HG03139 (cell line): Measurements from ENCODE around the gene SLC9A9.

Experiments used
- ATAC-seq: cut with Tn5 transposase; IDR thresholded peaks from one replicate; pipeline ENCODE4 v1.9.1; 2021; ENCODE audit not compliant: unreplicated experiment

The SLC9A9 gene

DNA sequence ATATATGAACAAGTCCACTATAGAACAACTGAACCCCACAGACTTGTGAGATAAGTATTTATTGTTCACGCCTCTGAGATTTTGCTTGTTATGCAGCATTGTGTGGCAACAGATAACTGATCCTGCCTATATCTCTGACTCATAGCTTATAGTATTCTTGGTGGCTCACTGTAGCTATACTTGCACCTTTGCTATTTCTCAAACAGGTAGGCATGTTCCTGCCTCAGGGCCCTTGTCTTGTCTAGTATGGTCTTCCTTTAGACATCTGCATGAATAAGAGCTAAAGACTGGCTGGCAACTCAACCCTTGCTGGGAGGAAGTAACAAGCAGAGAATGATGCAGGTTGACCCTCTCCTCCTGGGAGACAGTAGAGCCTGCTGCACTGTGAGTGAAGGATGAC is 472.6 kb downstream of the SLC9A9 start:
- no peak for ATAC-seq

DNA sequence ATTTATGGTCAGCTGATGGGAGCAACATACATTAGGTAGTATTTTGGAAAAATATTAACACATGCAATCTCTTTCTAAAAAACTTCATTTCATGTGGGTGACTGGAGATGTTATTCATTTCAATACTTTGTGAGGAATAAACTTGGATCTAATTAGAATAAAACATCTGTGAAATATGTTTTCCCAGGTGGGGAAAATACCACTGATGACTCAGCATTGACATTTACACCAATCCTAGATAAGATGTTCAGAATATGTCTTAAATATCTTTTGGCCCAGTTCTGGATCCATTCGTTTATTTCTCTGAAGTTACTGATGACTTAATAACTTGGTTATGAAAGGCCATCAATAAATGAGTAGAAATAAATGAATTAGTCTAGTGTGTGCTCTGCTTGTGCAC is 481.1 kb downstream of the SLC9A9 start:
- ATAC-seq: no peak

DNA sequence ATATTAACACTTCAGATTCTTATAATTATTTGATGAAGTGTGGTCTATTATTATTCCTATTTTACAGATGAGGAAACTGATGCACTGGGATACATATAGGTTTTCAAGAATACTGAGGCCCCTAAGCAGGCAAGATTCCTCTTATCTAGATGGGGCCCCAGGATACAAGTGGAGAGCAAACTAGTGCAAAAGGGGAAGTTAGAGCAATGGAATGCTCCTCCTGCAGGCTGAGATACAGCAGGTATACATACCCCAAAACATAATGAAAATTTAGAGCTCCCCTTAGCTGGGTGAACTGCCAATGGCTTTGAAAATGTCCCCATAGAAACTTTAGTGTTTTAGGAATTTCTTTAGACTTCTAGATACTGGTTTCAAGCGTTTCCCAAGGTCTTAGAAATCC is 481.6 kb downstream of the SLC9A9 start:
- no peak for ATAC-seq

DNA sequence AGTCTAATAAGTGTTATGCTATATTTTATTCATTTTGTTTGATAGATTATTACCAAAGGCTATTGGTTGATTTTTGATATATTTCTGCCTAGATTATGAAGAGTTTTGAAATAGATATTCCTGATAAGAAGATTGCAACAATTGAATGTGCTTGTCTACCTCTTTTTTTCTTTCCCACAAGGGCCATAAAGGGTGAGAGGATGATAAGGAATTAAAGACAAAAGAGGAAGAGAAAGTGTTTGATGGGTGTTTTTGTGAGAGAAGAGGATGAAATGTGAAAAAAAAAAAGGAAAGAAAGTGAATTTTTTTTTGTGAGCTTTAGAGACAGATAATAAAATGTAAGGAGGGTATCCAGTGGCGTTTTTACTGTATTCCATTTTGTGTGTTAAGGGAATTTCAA is 484.3 kb downstream of the SLC9A9 start:
- ATAC-seq: no peak

DNA sequence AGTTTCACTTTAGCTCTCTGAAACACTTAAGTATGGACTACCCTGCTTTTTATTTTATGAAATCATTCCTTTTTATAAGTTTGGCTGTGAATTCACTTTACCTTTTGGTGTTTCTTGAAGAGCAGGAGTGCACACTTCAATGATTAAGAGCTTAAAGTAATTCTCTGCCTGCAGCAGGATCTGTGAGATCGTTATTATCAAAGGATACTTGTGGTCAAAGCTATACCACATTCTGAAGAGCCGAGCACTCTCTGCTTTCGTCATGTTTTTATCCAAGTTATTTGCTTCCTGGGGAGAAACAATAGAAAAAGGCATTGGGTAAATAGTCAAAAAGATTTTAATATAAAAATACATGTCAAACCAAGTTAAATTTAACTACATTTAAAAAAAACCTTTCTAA is 485.0 kb downstream of the SLC9A9 start:
- ATAC-seq: no peak

DNA sequence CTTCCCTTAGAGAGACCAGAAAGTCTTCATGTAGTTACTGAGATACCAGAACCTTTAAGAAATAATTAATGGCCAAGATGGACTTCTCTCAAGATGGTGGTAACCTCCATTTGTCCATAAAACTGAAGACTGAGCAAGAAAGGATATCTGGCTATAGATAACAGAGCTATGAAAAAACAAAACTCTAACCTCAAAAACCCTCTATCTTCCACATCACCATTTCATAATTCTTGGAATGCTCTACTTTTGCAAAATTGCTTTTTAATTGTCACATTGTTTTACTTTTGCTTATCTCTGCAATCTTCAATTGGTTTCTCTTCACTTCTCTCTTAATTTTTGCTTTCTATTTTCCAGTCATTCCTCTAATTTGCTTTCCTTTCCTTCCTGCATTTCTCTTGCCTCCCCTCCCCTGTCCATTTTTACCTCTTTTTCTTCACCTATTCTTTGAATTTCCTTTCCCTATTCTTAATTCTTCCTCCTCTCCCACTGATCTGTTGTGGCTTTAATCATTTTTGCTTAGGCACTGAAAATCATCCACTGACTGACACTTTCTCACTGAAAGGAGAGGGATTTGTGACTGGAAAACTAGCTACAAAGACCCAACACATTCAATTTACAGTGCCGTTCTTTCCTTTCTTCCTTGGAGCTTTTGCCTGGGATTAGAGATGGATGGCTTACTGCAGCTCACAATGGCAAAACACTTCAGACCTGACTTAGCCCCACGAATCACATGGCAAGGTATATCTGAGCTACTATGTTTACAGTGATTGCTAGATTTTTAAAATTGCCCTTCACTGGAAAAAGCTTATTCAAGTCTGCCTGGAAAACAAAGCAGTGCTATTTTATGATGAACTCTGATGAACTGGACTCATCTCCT is 485.9 kb downstream of the SLC9A9 start:
- ATAC-seq: no peak

DNA sequence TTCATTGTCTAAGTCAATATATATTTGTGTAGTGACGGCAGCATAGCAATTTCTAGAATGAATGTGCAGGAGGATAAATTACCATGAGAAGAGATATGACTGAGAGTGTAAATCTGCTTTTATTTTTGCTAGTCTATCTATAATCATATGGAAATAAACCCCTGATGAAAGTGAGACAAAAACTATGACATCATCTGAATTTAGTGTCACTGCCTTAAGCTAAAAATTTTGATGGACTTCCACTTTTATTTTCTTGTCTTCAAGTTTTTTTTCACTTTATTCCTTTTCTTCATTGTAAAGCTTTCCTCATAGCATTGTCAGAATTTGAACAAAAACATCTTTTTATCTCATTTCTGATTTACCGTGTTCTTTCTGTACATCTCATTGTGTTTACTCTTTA is 486.7 kb downstream of the SLC9A9 start:
- no peak for ATAC-seq

DNA sequence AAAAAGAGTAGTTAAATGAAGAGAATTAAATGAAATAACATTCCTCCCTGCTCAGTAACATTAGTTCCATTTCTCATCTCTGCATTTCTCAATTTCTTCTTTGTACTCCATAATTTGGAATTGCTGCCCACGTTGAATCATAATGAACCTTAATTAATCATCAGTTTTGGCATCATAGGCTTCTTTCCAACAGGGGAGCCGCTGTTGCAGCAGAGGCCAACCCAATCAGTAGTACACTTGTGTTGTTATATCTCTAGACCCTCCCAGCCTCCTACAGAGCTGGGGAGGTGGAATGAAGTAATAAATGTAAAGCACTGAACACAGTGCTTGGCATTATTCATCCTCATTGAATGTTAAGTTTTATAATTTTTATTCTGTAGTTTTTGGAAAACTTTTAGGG is 488.0 kb downstream of the SLC9A9 start:
- no peak for ATAC-seq

DNA sequence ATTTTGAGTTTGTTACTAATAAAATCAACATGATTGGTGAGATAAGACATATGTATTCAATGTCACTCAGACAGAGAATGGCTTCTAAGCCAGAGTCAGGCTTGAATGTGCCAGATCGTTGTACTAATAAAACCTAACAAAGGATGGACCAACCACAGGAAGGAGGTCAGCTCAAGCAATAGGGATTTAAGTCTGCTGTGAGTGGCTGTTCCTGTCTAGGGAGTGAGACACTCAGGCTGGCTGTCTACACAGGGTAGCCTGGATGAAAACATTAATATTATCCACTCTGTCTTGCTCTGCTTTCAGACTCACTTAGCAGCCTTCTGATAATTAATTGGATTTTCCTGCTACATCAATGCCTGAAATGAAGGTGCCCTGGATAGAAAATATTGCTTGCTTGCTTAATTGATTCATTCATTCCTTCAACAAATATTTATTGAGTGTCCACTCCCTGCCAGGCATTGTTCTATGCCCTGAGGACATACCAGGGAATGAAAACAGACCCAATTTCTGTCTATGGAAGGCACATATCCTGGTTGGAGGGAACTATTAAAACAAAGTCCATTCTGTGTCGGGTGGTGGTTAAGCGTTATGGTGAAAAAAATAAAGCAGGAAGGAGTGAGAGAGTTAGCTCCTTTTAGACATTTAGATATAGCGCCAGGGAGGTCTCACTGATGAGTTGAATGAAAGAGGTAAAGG is 489.3 kb downstream of the SLC9A9 start:
- no peak for ATAC-seq

DNA sequence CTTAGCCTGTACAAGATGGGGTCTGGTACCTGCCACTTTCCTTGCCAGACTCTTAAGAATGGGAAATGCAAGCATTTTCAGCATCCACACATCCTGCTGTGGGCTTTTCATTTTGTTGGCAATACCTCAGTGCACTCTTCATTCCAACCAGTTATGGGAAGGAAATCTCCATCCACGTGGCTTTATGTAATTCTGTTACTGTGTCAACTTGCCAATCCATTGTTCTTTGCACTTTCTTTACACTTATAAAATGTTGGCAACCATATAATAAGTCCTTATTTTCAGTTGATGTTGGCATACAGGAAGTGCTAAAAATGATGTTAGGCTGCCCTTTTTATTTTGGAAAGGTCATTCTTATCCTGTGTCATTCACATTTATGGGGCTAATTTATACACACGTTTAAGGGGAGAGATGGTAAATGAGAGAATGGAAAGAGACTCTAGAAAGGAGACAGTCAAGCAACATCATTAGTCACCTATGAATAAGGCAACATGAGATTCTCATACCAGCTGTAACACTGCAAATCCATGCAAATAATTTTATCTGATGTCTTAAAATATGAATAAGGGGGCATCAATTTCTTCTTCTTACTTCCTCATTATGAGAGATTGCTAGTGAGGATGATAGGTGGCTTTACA is 490.0 kb downstream of the SLC9A9 start:
- no peak for ATAC-seq

DNA sequence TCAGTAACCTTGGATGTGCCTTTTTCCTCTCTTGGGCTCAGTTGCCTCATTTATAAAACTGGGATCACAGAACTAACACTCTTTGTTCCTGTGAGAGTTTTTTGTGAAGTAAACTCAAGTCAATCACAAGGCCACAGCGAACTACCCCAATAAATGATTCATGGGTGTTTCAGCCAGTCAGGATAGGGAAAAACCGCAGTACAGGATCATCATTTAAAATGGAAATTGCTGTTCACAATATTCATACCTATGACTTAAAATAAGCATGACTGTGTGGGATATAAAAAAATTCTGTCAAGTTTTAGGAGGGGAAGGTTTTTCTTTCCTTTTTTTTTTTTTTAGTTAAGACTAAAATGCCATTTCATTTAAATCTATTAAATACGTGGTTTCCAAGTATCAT is 490.6 kb downstream of the SLC9A9 start:
- no peak for ATAC-seq

DNA sequence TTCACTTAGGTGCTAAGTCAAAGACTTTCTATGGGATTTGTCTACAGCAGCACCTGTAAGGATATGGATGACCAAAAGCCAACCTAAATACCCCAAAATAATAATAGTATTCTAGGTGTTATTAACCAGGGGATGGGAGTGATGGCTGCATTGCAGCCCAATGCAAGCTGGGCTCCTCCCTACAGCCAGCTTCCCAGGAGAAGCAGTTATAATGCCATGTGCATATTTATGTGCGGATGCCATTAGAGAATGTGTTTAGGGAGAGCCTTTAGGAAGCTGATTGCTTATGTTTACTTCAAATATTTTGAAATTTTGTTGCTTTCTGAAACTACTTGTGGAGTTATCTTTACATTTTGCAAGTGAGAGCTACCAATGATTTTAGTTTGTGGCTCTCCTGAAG is 491.4 kb downstream of the SLC9A9 start:
- ATAC-seq: no peak

DNA sequence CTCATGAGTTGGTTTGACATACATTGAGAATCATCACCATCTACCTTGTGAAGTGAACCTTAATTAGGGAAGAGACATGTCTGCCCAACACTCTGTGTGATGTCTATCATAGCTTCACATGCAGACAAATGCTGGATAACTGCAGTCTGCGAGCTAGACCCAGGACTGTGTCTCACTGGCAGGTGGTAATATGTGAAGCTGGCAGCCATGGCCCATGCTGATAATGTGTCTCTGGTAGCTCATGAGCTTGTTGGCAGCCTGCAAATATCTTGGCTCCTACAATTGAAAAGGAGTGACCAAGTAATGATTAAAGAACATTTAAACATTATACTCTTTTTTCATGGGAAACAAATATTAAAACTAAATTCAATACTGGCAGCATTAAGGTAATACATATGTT is 493.9 kb downstream of the SLC9A9 start:
- ATAC-seq: no peak

DNA sequence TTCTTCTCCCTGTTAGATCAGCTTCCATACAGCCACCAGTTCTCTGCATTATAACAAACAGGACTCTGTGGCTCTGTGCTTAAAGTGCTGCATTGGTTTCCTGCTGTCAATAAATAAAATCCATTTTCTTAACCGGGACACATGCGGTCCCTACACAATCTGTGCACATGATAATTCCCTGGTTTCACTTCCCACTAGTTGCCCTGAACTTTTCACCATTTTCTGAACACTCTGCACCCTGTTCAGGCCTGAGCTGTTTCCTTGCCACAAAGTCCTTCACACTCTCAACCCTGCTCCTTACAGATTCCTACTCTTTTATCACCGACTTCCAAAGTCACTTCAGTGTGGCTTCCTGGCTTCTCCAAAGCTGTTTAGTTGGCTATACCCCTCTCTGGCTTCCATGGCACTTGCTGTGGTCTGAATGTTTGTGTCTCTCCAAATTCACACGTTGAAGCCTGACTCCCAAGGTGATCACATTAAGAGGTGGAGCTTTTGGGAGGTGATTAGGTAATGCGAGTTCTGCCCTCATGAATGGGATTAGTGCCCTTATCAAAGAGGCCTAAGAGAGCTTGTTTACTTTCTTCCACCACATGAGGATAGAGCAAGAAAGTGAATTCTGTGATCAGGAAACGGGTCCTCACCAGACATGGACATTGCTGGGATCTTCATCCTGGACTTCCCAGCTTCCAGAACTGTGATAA is 495.3 kb downstream of the SLC9A9 start:
- ATAC-seq: no peak

DNA sequence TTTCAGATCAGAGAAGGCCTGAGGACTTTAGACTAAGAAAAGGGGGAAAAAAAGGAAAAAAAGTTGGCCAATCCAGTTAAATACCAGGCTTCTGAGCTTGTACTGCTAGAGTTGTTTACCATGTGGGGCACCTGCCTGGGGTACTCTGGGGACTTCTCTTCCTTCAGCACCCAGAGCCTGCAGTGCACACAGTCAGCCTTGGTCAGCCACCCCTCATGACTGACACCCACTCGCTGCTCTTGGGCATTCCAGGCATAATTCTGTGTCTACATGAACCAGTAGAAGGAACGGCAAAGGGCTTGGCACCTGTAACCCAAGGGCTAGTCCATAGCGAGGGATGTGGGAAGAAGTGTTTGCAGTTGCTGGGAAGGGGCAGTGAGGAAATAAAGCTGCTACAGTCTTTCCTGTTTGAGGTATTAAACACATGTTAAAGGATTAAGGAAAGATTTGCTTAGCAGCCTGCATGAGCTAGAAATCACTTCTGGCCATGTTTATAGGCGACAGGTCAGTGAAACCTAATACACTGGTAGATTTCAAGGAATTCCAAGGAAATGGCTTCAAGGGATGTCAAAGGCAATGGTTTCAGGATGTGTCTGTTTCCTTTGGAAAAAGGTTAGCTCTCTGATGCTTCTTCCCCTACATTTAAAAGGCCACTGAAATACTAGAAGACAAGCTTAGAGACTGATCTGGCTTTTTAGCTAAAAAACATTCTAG is 496.2 kb downstream of the SLC9A9 start:
- ATAC-seq: no peak

DNA sequence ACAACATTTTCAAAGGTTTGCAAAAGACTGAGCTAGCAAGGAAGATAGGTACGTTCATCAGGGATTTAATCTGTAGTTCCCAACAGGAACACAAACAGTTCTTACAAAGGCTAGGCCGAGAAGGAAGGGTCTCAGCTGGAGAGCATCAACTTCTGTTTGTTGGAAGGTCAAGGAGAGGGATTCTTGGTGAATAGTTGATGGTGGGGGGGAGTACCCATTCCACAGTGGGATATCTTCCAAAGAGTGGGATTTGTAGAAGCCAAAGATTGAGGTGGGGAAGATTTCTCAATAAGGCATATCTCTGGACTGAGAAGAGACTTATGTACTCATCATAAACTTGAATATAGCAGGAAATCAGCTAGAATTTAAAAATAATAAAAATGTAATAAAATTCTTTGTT is 496.9 kb downstream of the SLC9A9 start:
- no peak for ATAC-seq

DNA sequence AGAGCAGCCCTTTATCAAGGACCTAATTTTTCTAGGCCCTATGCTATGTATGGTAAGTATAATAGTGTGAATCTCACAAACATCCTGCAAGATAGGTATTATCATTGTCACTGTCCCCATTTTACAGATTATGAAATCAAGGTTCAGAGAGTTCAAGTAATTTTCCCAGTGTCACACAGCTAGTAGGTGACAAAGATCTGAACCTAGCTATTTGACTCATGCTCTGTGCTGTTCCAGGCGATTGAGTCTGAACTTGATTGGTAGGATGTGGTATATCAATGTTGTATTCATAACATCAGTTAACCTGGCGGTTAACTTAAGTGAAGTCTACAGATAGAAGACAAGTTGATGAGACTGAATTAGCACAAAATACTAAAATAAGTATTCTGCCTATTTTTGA is 498.8 kb downstream of the SLC9A9 start:
- ATAC-seq: no peak

DNA sequence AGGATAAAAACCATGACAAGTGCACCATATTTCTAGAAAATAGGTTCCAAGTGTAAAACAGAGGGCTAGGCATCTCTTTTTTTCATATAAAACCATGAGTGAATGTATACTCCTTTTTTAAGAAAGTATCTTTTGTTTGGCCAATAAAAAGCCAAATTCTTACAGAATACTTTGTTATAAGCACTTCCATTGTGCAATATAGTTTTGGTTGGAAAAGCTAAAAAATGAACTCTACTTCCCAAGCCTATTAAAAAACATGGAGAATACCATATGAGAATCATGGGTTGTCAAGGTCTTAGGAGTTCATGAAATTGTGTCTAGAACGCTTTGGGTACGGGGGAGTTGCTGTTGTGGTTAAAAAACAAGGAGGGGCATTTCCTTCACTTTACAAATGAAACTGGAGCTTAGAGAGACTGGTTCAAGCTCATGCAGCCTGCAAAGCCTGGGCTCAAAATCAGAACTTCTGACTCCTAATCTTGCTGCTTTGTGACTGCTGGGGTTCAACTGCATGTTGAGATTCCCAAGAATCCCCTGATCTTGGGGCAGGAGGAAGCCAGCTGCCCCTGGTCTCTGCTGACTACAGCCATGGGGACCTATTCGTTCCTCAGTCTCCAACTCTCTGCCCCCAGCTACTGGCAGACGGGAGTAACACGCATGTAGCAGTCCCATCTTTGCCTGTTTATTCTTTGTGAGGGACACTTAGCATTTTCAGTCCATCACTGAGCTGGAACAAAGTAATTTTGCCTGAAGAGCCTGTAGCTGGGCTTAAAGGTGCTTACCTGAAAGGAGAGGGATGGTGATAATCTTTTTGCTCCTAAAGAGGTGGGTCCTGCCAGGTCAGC is 499.6 kb downstream of the SLC9A9 start:
- no peak for ATAC-seq

DNA sequence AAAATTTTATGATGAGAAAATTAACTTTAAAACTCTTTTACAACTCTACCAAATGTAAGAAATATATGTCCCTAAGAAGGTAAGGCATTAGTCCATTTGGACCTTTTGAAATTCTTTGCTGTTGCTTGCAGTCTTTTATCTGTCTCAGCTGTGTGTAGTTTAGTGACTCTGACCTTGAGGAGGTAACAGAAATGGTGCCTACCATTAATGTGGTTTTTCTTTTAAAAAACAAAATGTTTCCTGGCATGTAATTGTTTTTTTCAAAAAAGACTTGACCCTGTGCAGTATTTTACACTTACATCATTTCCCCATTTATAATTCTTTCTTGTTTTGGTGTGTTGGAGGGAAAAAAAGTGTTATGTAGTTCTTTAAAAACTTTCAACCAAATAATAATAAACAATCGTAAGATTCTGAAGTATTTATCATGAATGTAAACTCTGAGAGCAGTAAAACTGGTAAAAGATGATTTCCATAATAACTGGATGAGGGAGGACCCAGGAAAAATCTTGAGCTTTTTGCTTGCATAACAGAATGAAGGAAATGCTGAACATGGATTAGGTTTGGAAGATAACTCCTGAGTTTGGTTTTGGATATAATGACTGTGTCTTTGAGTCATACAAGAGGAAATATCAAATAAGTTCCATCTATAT is 503.6 kb downstream of the SLC9A9 start:
- no peak for ATAC-seq
